HepG2 (cell line): Measurements from ENCODE around the gene CACNA1C. TPM values are rescaled to one million over a fixed set of nuclear protein-coding genes. Genes with fewer than 3 reads are reported as not detected.

Experiments
- ATAC-seq: fragments of 200-7000 bp; cut with Tn5 transposase; 3 replicates; pipeline ENCODE4 v1.9.1; 2020; ENCODE audit warnings: mild to moderate bottlenecking, moderate library complexity
- BruUV-seq: library from RNA; stranded (reverse); fragments of 400-500 nt; replicated peaks from 2 replicates; lab custom pipeline; 2021; lab: Mats Ljungman, UMichigan
- CTCF ChIA-PET: fragments of 300-600 bp; formaldehyde crosslinking; extraction: SDS; loops from one replicate; lab custom pipeline; 2021; ENCODE audit warnings: low total read pairs, inconsistent platforms, low intra/inter-chr PET ratio; lab: Yijun Ruan, JAX
- POLR2A ChIA-PET: fragments of 350-600 bp; sonication (Branson Sonifier 250); formaldehyde crosslinking; loops from one replicate; lab custom pipeline; 2020; ENCODE audit warnings: antibody characterized with exemption, inconsistent platforms; lab: Yijun Ruan, JAX
- DNase-seq: peaks from one replicate; pipeline ENCODE4 v3.0.0-alpha.2; 2015; ENCODE audit warnings: low spot score
- FAIRE-seq: peaks from 3 replicates; lab custom pipeline; 2011; peaks lifted over from hg19 to GRCh38; lab: Jason Lieb, UNC
- H2AFZ ChIP-seq: one replicate; pipeline ENCODE4 v1.6.1; 2011; ENCODE audit warnings: low read length, inconsistent platforms
- H3K27ac ChIP-seq: fragments of 300-600 bp; 3 replicates; pipeline ENCODE4 v1.8.0; 2011; ENCODE audit warnings: mixed run types, mild to moderate bottlenecking, mixed read lengths, low read length, inconsistent platforms; ENCODE audit not compliant: insufficient read depth; ENCODE audit errors: extremely low read length
- H3K27me3 ChIP-seq, 2 experiments: fragments of 200-600 bp in 1 of 2; 2 replicates in 1 of 2; 3 replicates in 1 of 2; pipeline versions ENCODE4 v1.6.0 to v1.8.0; 2011; ENCODE audit warnings: low read length in 2 of 2, mild to moderate bottlenecking in 2 of 2, moderate library complexity in 2 of 2, inconsistent platforms in 1 of 2; ENCODE audit not compliant: insufficient read depth in 2 of 2, control insufficient read depth in 1 of 2
- H3K36me3 ChIP-seq, 2 experiments: fragments of 200-600 bp in 1 of 2; replicated peaks in 1 of 2; 2 replicates in 1 of 2; 3 replicates in 1 of 2; pipeline versions ENCODE4 v1.5.1 to v1.8.0; 2011; ENCODE audit warnings: low read length in 2 of 2, inconsistent platforms in 1 of 2; ENCODE audit not compliant: insufficient read depth in 2 of 2, control insufficient read depth in 1 of 2
- H3K4me1 ChIP-seq: 2 replicates; pipeline ENCODE4 v1.5.1; 2012; ENCODE audit warnings: low read length, inconsistent platforms; ENCODE audit not compliant: insufficient read depth
- H3K4me2 ChIP-seq: 2 replicates; pipeline ENCODE4 v1.6.0; 2011; ENCODE audit warnings: low read depth, low read length, inconsistent platforms
- H3K4me3 ChIP-seq, 3 experiments: fragments of 200-600 bp in 1 of 3; sonication (generic), shearing (Covaris generic) in 1 of 3; replicated peaks in 1 of 3; 2 replicates each; pipeline ENCODE4 v1.5.1; 2011 to 2016; ENCODE audit warnings: low read length in 3 of 3, inconsistent platforms in 2 of 3, low read depth in 2 of 3, mild to moderate bottlenecking in 2 of 3, control low read depth in 1 of 3, mixed read lengths in 1 of 3; ENCODE audit not compliant: insufficient read depth in 1 of 3
- H3K79me2 ChIP-seq: one replicate; pipeline ENCODE4 v1.6.1; 2011; ENCODE audit warnings: low read length, inconsistent platforms; ENCODE audit not compliant: insufficient read depth
- H3K9ac ChIP-seq: 2 replicates; pipeline ENCODE4 v1.6.0; 2011; ENCODE audit warnings: mild to moderate bottlenecking, low read depth, low read length, inconsistent platforms; ENCODE audit not compliant: insufficient read depth
- H3K9me3 ChIP-seq: 2 replicates; pipeline ENCODE4 v1.5.1; 2012; ENCODE audit warnings: mild to moderate bottlenecking, low read length
- H4K20me1 ChIP-seq: 2 replicates; pipeline ENCODE4 v1.6.0; 2011; ENCODE audit warnings: inconsistent platforms, mild to moderate bottlenecking, low read length, moderate library complexity; ENCODE audit not compliant: insufficient read depth
- ASH2L ChIP-seq: fragments of 300-600, 200-600 bp; sonication (generic); IDR thresholded peaks from 2 replicates; pipeline ENCODE4 v1.7.0; 2017; ENCODE audit warnings: low read depth, mild to moderate bottlenecking, moderate library complexity, mixed read lengths, low read length; ENCODE audit not compliant: insufficient read length
- ATRX ChIP-seq: sonication (generic); formaldehyde crosslinking; IDR thresholded peaks from 2 replicates; pipeline ENCODE4 v1.4.0; 2020; ENCODE audit warnings: missing genetic modification reagents, borderline replicate concordance
- CSRNP1 ChIP-seq: sonication (generic); formaldehyde crosslinking; IDR thresholded peaks from 2 replicates; pipeline ENCODE4 v1.8.1; 2023; ENCODE audit warnings: mild to moderate bottlenecking, missing genetic modification reagents
- HES4 ChIP-seq: sonication (generic); formaldehyde crosslinking; IDR thresholded peaks from 2 replicates; pipeline ENCODE4 v1.9.0; 2021; ENCODE audit warnings: mild to moderate bottlenecking, missing genetic modification reagents, borderline replicate concordance
- RFXAP ChIP-seq: sonication (generic); formaldehyde crosslinking; IDR thresholded peaks from 2 replicates; pipeline ENCODE4 v1.4.0; 2020; ENCODE audit warnings: missing genetic modification reagents, borderline replicate concordance
- RORA ChIP-seq: sonication (generic); formaldehyde crosslinking; IDR thresholded peaks from 2 replicates; pipeline ENCODE4 v1.5.0; 2020; ENCODE audit warnings: mild to moderate bottlenecking, missing genetic modification reagents, moderate library complexity
- SMARCE1 ChIP-seq: fragments of 450-650 bp; IDR thresholded peaks from 2 replicates; pipeline ENCODE4 v1.6.1; 2017; ENCODE audit warnings: borderline replicate concordance
- SRY ChIP-seq: sonication (generic); formaldehyde crosslinking; IDR thresholded peaks from 2 replicates; pipeline ENCODE4 v1.8.0; 2022; ENCODE audit warnings: mild to moderate bottlenecking, missing genetic modification reagents
- TFDP2 ChIP-seq: sonication (generic); formaldehyde crosslinking; IDR thresholded peaks from 2 replicates; pipeline ENCODE4 v1.4.0; 2020; ENCODE audit warnings: missing genetic modification reagents
- ZFP37 ChIP-seq: sonication (generic); formaldehyde crosslinking; IDR thresholded peaks from 2 replicates; pipeline ENCODE4 v1.4.0; 2020; ENCODE audit warnings: missing genetic modification reagents, borderline replicate concordance
- ZKSCAN1 ChIP-seq: fragments of 150-350 bp; IDR thresholded peaks from 2 replicates; pipeline ENCODE4 v1.6.1; 2014; ENCODE audit warnings: low read length
- ZNF12 ChIP-seq: sonication (generic); formaldehyde crosslinking; IDR thresholded peaks from 2 replicates; pipeline ENCODE4 v1.5.0; 2020; ENCODE audit warnings: missing genetic modification reagents
- ZNF878 ChIP-seq: sonication (generic); formaldehyde crosslinking; IDR thresholded peaks from 2 replicates; pipeline ENCODE4 v1.8.1; 2023; ENCODE audit warnings: mild to moderate bottlenecking, missing genetic modification reagents, moderate library complexity
- ZSCAN9 ChIP-seq: IDR thresholded peaks from 2 replicates; pipeline ENCODE4 v1.6.1; 2016; ENCODE audit warnings: borderline replicate concordance
- WGBS: methylation state at CpG from one replicate; pipeline ENCODE4 v1.1.6; 2017; ENCODE audit warnings: low lambda C conversion rate; 5-methylcytosine and 5-hydroxymethylcytosine counted together
- in situ Hi-C: cut with HindIII; loops from 2 replicates; pipeline ENCODE4 v1.10.0; 2017; ENCODE audit warnings: low pct_unique_long_range_greater_than_20kb; ENCODE audit not compliant: extremely low pct_ligation_motif_present
- intact Hi-C: fragments of 100-400 bp; cut with micrococcal nuclease; formaldehyde crosslinking; loops from one replicate; pipeline ENCODE4 v1.10.0; 2022; ENCODE audit not compliant: unreplicated experiment
- polyA plus RNA-seq, 8 experiments: library from polyadenylated mRNA; depleted of rRNA in 3 of 8; stranded (reverse) in 7 of 8; unstranded in 1 of 8; fragments of >200 nt; fragmentation: Illumina TruSeq in 4 of 8; extraction: Trizol in 4 of 8; gene quantifications; 2 replicates each; pipeline versions ENCODE4 v1.2.1 to v1.2.3, GENCODE V29; 2011 to 2016; ENCODE audit warnings: low read depth in 4 of 8, missing spikeins in 1 of 8, mixed read lengths in 1 of 8; ENCODE audit not compliant: insufficient read depth in 1 of 8
- total RNA-seq, 5 experiments: library from RNA; depleted of rRNA; stranded (reverse); fragments of >200 nt; fragmentation: Illumina TruSeq; extraction: Trizol; gene quantifications; 2 replicates each; pipeline ENCODE4 v1.2.3, GENCODE V29; 2016; ENCODE audit warnings: low read depth in 1 of 5
- TF ChIP-seq, protein P1 (sequence below): IDR thresholded peaks from 2 replicates; pipeline ENCODE4 v1.6.1; 2016
- TF ChIP-seq, protein P2 (sequence below): IDR thresholded peaks from 2 replicates; pipeline ENCODE4 v1.6.1; 2016; ENCODE audit warnings: control low read depth

The CACNA1C gene
- total and polyA plus RNA-seq, 2 of the 13 experiments (the other 11 are each of a cell fraction or from before 2014, with no cell fraction given) = not detected

DNA sequence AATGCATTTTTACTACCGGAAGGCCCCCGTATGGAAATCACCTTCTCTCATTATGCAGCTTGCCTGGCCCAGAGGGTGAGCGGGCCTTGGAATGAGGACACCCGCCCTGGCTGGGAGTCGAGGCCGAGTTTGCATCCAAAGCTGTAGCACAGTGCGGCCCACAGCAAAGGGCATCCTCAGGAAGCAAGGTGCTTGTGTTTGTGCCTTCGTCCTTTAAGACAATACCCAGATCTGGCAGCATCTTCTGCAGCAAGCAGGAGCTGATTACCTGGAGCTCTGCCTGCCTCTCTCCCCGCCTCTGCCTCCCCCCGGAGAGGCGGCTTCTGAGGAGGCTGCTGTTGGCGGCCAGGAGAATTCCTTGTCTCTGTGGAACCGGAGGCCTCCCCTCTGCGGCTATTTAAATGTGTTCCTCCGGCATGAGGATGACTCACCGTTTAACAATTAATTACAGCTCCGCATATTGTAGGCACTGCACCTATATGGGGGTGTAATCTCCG, 145.3 kb downstream of the CACNA1C start:
- H3K4me1 ChIP-seq = no peaks in the 10 kb centered on the region
- no peaks in the 10 kb centered on the region for H3K9me3 ChIP-seq
- H3K79me2 ChIP-seq = no peaks in the 10 kb centered on the region
- intact Hi-C loops (no loop called here), in situ Hi-C loops (no loop called here)
- ATAC-seq = no peak
- WGBS = 32% methylated on average over 12 of the region's 18 CpGs
- H3K27me3 ChIP-seq = peaks cover 0 to 19% of the 10 kb centered on the region in 2 experiments; a peak in 2 of 5 replicates
- no TSS peak for BruUV-seq
- no peak overlapping the region for H3K9ac ChIP-seq
- H3K4me2 ChIP-seq = no peak overlapping the region
- no peak overlapping the region for H2AFZ ChIP-seq
- DNase-seq = no peak
- no peak overlapping the region for H3K27ac ChIP-seq
- no peak overlapping the region for H3K4me3 ChIP-seq
- H3K36me3 ChIP-seq = no peaks in the 10 kb centered on the region
- ChIA-PET CTCF (no interaction called here), POLR2A (no interaction called here)
- no peak for FAIRE-seq
- H4K20me1 ChIP-seq = no peaks in the 10 kb centered on the region
- no peak for TF ChIP-seq ASH2L

DNA sequence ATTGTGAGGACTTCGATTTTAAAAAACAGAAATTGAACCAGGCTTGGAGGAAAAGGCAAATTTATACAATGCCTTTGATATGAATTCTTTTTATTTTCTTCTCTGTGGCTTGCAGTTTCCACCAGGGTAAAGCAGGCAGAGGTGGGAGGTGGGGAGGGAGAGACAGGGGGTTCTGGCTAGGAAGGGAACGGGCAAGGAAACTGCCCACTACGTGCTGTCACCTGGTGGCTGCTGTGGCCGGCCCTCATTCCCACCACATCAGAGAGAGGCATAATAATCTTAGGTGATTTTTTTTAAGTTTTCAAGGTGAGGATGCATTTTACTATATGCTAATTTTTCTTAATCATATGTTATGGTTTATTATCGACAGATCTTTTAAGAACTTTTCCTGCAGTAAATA, 145.8 kb downstream of the CACNA1C start:
- H4K20me1 ChIP-seq = no peaks in the 10 kb centered on the region
- H3K27me3 ChIP-seq = peaks cover 0 to 19% of the 10 kb centered on the region in 2 experiments; a peak in 2 of 5 replicates
- ChIA-PET CTCF (no interaction called here), POLR2A (no interaction called here)
- no peak overlapping the region for H3K27ac ChIP-seq
- no peaks in the 10 kb centered on the region for H3K36me3 ChIP-seq
- H3K9ac ChIP-seq = no peak overlapping the region
- H3K79me2 ChIP-seq = no peaks in the 10 kb centered on the region
- in situ Hi-C loops (no loop called here), intact Hi-C loops (no loop called here)
- no peaks in the 10 kb centered on the region for H3K4me1 ChIP-seq
- WGBS = 19% methylated on average over 5 of the region's 5 CpGs
- BruUV-seq = no TSS peak
- H2AFZ ChIP-seq = no peak overlapping the region
- H3K9me3 ChIP-seq = no peaks in the 10 kb centered on the region
- H3K4me2 ChIP-seq = no peak overlapping the region
- H3K4me3 ChIP-seq = no peak overlapping the region
- FAIRE-seq (no peak), DNase-seq (no peak), ATAC-seq (no peak)
- TF ChIP-seq HES4 (CRISPR knock-in tag) (no peak), TFDP2 (no peak), ZFP37 (CRISPR knock-in tag) (no peak), SRY (CRISPR knock-in tag) (no peak), RFXAP (CRISPR knock-in tag) (no peak), SMARCE1 (no peak), CSRNP1 (no peak), RORA (CRISPR knock-in tag) (no peak), ZSCAN9 (CRISPR knock-in tag) (no peak), ZNF878 (CRISPR knock-in tag) (no peak), ZKSCAN1 (no peak), ZNF12 (CRISPR knock-in tag) (no peak), ATRX (CRISPR knock-in tag) (no peak)
- TF ChIP-seq, protein P1, sequence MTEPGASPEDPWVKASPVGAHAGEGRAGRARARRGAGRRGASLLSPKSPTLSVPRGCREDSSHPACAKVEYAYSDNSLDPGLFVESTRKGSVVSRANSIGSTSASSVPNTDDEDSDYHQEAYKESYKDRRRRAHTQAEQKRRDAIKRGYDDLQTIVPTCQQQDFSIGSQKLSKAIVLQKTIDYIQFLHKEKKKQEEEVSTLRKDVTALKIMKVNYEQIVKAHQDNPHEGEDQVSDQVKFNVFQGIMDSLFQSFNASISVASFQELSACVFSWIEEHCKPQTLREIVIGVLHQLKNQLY (CRISPR knock-in tag) = no peak
- TF ChIP-seq, protein P2, sequence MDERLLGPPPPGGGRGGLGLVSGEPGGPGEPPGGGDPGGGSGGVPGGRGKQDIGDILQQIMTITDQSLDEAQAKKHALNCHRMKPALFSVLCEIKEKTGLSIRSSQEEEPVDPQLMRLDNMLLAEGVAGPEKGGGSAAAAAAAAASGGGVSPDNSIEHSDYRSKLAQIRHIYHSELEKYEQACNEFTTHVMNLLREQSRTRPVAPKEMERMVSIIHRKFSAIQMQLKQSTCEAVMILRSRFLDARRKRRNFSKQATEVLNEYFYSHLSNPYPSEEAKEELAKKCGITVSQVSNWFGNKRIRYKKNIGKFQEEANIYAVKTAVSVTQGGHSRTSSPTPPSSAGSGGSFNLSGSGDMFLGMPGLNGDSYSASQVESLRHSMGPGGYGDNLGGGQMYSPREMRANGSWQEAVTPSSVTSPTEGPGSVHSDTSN (CRISPR knock-in tag) = no peak
